ENCODE data around the gene CACNG3.

- TF ChIP-seq CTCF (IDR thresholded peaks at IDR 0.05): no peak
- TF ChIP-seq POLR2A (IDR thresholded peaks at IDR 0.05): no peak
Observed at GRCh38 chr16:24367186-24367710, 111.1 kb downstream of the CACNG3 start.

All from heart left ventricle (tissue), 13 donors.